8988T (cell line): Measurements from ENCODE around the gene RAB44.
"Not testable (repeated sequence)": the region's sequence is repeated elsewhere in the genome, so short reads cannot be mapped to it uniquely, and the experiment has no call there.

Experiments
- DNase-seq: peaks from one replicate; pipeline ENCODE4 v3.0.0; 2011

Gene RAB44

GRCh38 chr6:36717231-36717825, 19.7 kb downstream of the RAB44 start:
- DNase-seq = peak; percentile 2

- peak; percentile 14 for DNase-seq
Measured at GRCh38 chr6:36717871-36718540, 20.4 kb downstream of the RAB44 start.

- DNase-seq = peak; percentile 2
Measured at GRCh38 chr6:36718560-36718959, 20.9 kb downstream of the RAB44 start.

GRCh38 chr6:36719126-36719525, 21.5 kb downstream of the RAB44 start:
- no peak for DNase-seq

- DNase-seq = no peak
Measured at GRCh38 chr6:36720251-36721141, 22.9 kb downstream of the RAB44 start.

- DNase-seq = no peak
Measured at GRCh38 chr6:36721369-36722140, 23.9 kb downstream of the RAB44 start.

- DNase-seq = no peak
Measured at GRCh38 chr6:36722365-36722764, 24.7 kb downstream of the RAB44 start.

- DNase-seq = no peak
Measured at GRCh38 chr6:36722879-36723278, 25.3 kb downstream of the RAB44 start.

GRCh38 chr6:36723992-36724391, 26.4 kb downstream of the RAB44 start:
- DNase-seq = not testable (repeated sequence)

- peak; percentile 84 for DNase-seq
Measured at GRCh38 chr6:36724514-36725390, 27.1 kb downstream of the RAB44 start.

GRCh38 chr6:36725581-36725980, 28.0 kb downstream of the RAB44 start:
- DNase-seq = no peak

- DNase-seq = no peak
Measured at GRCh38 chr6:36727505-36728021, 29.9 kb downstream of the RAB44 start.

GRCh38 chr6:36728289-36729160, 30.9 kb downstream of the RAB44 start:
- no peak for DNase-seq

- DNase-seq = no peak
Measured at GRCh38 chr6:36729161-36729524, 31.5 kb downstream of the RAB44 start.

GRCh38 chr6:36730424-36731380, 33.1 kb downstream of the RAB44 start:
- no peak for DNase-seq

- DNase-seq = no peak
Measured at GRCh38 chr6:36731622-36732310, 34.1 kb downstream of the RAB44 start.

GRCh38 chr6:36733300-36733699, 35.7 kb downstream of the RAB44 start:
- no peak for DNase-seq

GRCh38 chr6:36734486-36735060, 36.9 kb downstream of the RAB44 start:
- DNase-seq = no peak
